Skeletal muscle cell (primary cell): ENCODE data around the gene SLC22A16.
A peak's percentile ranks its signal among the peaks of the same experiment; 100 is the strongest.
"Not testable (repeated sequence)": the region's sequence is repeated elsewhere in the genome, so short reads cannot be mapped to it uniquely, and the experiment has no call there.

Experiments
- DNase-seq: peaks from one replicate; pipeline ENCODE4 v3.0.0-alpha.2; 2010; ENCODE audit warnings: low read depth
- H3K4me3 ChIP-seq: 2 replicates; pipeline ENCODE4 v1.5.1; 2011; ENCODE audit warnings: low read depth, mild to moderate bottlenecking, control low read depth, low read length, moderate library complexity

SLC22A16 gene

GRCh38 chr6:110476046-110476849 lies at the start of gene SLC22A16:
TSS of gene SLC22A16 (minus strand) at chr6:110476613. CDS start at chr6:110476574, 39 bp downstream.
- H3K4me3 ChIP-seq, result peak within 1 kb of the TSS; percentile 37
- no peak for DNase-seq

- no peak for DNase-seq
- no peak overlapping the region for H3K4me3 ChIP-seq
Measured at GRCh38 chr6:110525001-110525400, 48.6 kb upstream of the SLC22A16 start.

- DNase-seq, result no peak
- H3K4me3 ChIP-seq, result no peak overlapping the region
Measured at GRCh38 chr6:110524305-110524704, 47.9 kb upstream of the SLC22A16 start.

GRCh38 chr6:110523451-110524021 lies 47.1 kb upstream of the SLC22A16 start:
- H3K4me3 ChIP-seq, result no peak overlapping the region
- no peak for DNase-seq

GRCh38 chr6:110522427-110522826 lies 46.0 kb upstream of the SLC22A16 start:
- DNase-seq, result no peak
- H3K4me3 ChIP-seq, result no peak overlapping the region

GRCh38 chr6:110520992-110521543 lies 44.7 kb upstream of the SLC22A16 start:
- H3K4me3 ChIP-seq, result no peak overlapping the region
- no peak for DNase-seq

- no peak overlapping the region for H3K4me3 ChIP-seq
- DNase-seq, result no peak
Measured at GRCh38 chr6:110520209-110520965, 44.0 kb upstream of the SLC22A16 start.

GRCh38 chr6:110517601-110518281 lies 41.3 kb upstream of the SLC22A16 start:
- DNase-seq, result no peak
- no peak overlapping the region for H3K4me3 ChIP-seq

- H3K4me3 ChIP-seq, result no peak overlapping the region
- no peak for DNase-seq
Measured at GRCh38 chr6:110517034-110517433, 40.6 kb upstream of the SLC22A16 start.

GRCh38 chr6:110514818-110515217 lies 38.4 kb upstream of the SLC22A16 start:
- no peak overlapping the region for H3K4me3 ChIP-seq
- no peak for DNase-seq

- no peak overlapping the region for H3K4me3 ChIP-seq
- no peak for DNase-seq
Measured at GRCh38 chr6:110512991-110513390, 36.6 kb upstream of the SLC22A16 start.

- H3K4me3 ChIP-seq, DNase-seq: not testable (repeated sequence)
Measured at GRCh38 chr6:110512549-110512948, 36.1 kb upstream of the SLC22A16 start.

- DNase-seq, result no peak
- H3K4me3 ChIP-seq, result no peak overlapping the region
Measured at GRCh38 chr6:110511401-110511800, 35.0 kb upstream of the SLC22A16 start.

- DNase-seq, result peak; percentile 67
- no peak overlapping the region for H3K4me3 ChIP-seq
Measured at GRCh38 chr6:110509617-110510241, 33.3 kb upstream of the SLC22A16 start.

GRCh38 chr6:110504891-110505290 lies 28.5 kb upstream of the SLC22A16 start:
- H3K4me3 ChIP-seq, DNase-seq: not testable (repeated sequence)

- no peak for DNase-seq
- H3K4me3 ChIP-seq, result no peak overlapping the region
Measured at GRCh38 chr6:110495949-110496348, 19.5 kb upstream of the SLC22A16 start.

GRCh38 chr6:110493253-110493800 lies 16.9 kb upstream of the SLC22A16 start:
- DNase-seq, result no peak
- no peak overlapping the region for H3K4me3 ChIP-seq

GRCh38 chr6:110492584-110492983 lies 16.2 kb upstream of the SLC22A16 start:
- DNase-seq, result no peak
- H3K4me3 ChIP-seq, result no peak overlapping the region
